Stimulated activated CD4-positive, alpha-beta T cell treated with anti-CD3 and anti-CD28 coated beads, Interleukin-4, amount 100 ng/mL, for 48 hours (primary cell): ENCODE measurements around the gene SLC27A3.
A peak's percentile ranks its signal among the peaks of the same experiment; 100 is the strongest.
"Not testable (repeated sequence)": the region's sequence is repeated elsewhere in the genome, so short reads cannot be mapped to it uniquely, and the experiment has no call there.

Experiments
- DNase-seq, 2 donors: peaks; one replicate each; pipeline ENCODE4 v3.0.0-alpha.2; 2020; ENCODE audit warnings: low read depth in 2 of 2

The SLC27A3 gene

GRCh38 chr1:153779781-153780541, 4.8 kb downstream of the SLC27A3 start:
- DNase-seq: no peak

GRCh38 chr1:153780551-153780950, 5.3 kb downstream of the SLC27A3 start:
- DNase-seq: no peak

GRCh38 chr1:153782648-153783047, 7.4 kb downstream of the SLC27A3 start:
- DNase-seq: not testable (repeated sequence)

GRCh38 chr1:153783233-153784190, 8.3 kb downstream of the SLC27A3 start:
- DNase-seq: peak; percentile 85 to 86

GRCh38 chr1:153786038-153786790, 11.0 kb downstream of the SLC27A3 start:
- no peak for DNase-seq

- DNase-seq: no peak
Observed at GRCh38 chr1:153789478-153790034, 14.3 kb downstream of the SLC27A3 start.

GRCh38 chr1:153790313-153790965, 15.2 kb downstream of the SLC27A3 start:
- no peak for DNase-seq

GRCh38 chr1:153790966-153791647, 15.9 kb downstream of the SLC27A3 start:
- no peak for DNase-seq

- DNase-seq: no peak
Observed at GRCh38 chr1:153791648-153792253, 16.5 kb downstream of the SLC27A3 start.

- DNase-seq: no peak
Observed at GRCh38 chr1:153792631-153793041, 17.4 kb downstream of the SLC27A3 start.

- no peak for DNase-seq
Observed at GRCh38 chr1:153793261-153793972, 18.2 kb downstream of the SLC27A3 start.

GRCh38 chr1:153793973-153794615, 18.9 kb downstream of the SLC27A3 start:
- DNase-seq: no peak

GRCh38 chr1:153794624-153795329, 19.6 kb downstream of the SLC27A3 start:
- no peak for DNase-seq

- no peak for DNase-seq
Observed at GRCh38 chr1:153795330-153795837, 20.2 kb downstream of the SLC27A3 start.

GRCh38 chr1:153795934-153796785, 21.0 kb downstream of the SLC27A3 start:
- DNase-seq: no peak

- DNase-seq: peak; percentile 72 to 83
Observed at GRCh38 chr1:153796786-153797659, 21.8 kb downstream of the SLC27A3 start.
